HG02763 (cell line): ENCODE data around the gene SKP2.
A peak's percentile ranks its signal among the peaks of the same experiment; 100 is the strongest.
"Not testable (repeated sequence)": the region's sequence is repeated elsewhere in the genome, so short reads cannot be mapped to it uniquely, and the experiment has no call there.

Source experiments
- ATAC-seq: cut with Tn5 transposase; IDR thresholded peaks from one replicate; pipeline ENCODE4 v1.9.1; 2021; ENCODE audit warnings: mild to moderate bottlenecking, moderate library complexity; ENCODE audit not compliant: unreplicated experiment

SKP2 gene

GRCh38 chr5:36151434-36152323 lies at the start of gene SKP2, which contains the start of gene LMBRD2:
TSS of gene SKP2 (plus strand) at chr5:36152111. CDS start at chr5:36152263, 152 bp downstream.
TSS of gene LMBRD2 (minus strand) at chr5:36151887. CDS start at chr5:36143349, 8,538 bp downstream.
- peak; percentile 99 for ATAC-seq

GRCh38 chr5:36105819-36106218 lies 46.1 kb upstream of the SKP2 start:
- no peak for ATAC-seq

GRCh38 chr5:36108758-36109460 lies 43.0 kb upstream of the SKP2 start:
- ATAC-seq: no peak

GRCh38 chr5:36111238-36111637 lies 40.7 kb upstream of the SKP2 start:
- no peak for ATAC-seq

GRCh38 chr5:36125868-36126267 lies 26.0 kb upstream of the SKP2 start:
- no peak for ATAC-seq

GRCh38 chr5:36128795-36129194 lies 23.1 kb upstream of the SKP2 start:
- no peak for ATAC-seq

GRCh38 chr5:36129666-36130065 lies 22.2 kb upstream of the SKP2 start:
- ATAC-seq: not testable (repeated sequence)

- ATAC-seq: not testable (repeated sequence)
These were observed 18.9 kb upstream of the SKP2 start for GRCh38 chr5:36133009-36133408.

- ATAC-seq: no peak
These were observed 15.9 kb upstream of the SKP2 start for GRCh38 chr5:36135988-36136387.

GRCh38 chr5:36136581-36136980 lies 15.3 kb upstream of the SKP2 start:
- ATAC-seq: no peak

GRCh38 chr5:36138900-36139683 lies 12.8 kb upstream of the SKP2 start:
- ATAC-seq: no peak

- ATAC-seq: no peak
These were observed 6.6 kb upstream of the SKP2 start for GRCh38 chr5:36145311-36145710.

GRCh38 chr5:36146390-36146789 lies 5.5 kb upstream of the SKP2 start:
- ATAC-seq: no peak

- ATAC-seq: no peak
These were observed 4.2 kb upstream of the SKP2 start for GRCh38 chr5:36147681-36148080.

GRCh38 chr5:36150676-36151433 lies 1.1 kb upstream of the SKP2 start:
- ATAC-seq: no peak

GRCh38 chr5:36152324-36153297 lies 700 bp downstream of the SKP2 start:
- no peak for ATAC-seq

GRCh38 chr5:36153298-36153677 lies 1.4 kb downstream of the SKP2 start:
- ATAC-seq: no peak

- no peak for ATAC-seq
These were observed 1.8 kb downstream of the SKP2 start for GRCh38 chr5:36153726-36154125.

- no peak for ATAC-seq
These were observed 3.4 kb downstream of the SKP2 start for GRCh38 chr5:36155291-36155690.
